HL-60 (cell line): ENCODE data around the gene TUBD1.

Source experiments
- DNase-seq, 2 experiments: peaks; one replicate each; pipeline ENCODE4 v3.0.0-alpha.2; 2010 to 2020; ENCODE audit warnings: low read depth in 1 of 2, low spot score in 1 of 2
- H3K27ac ChIP-seq: fragments of 250-450 bp; sonication (Bioruptor Pico); replicated peaks from 2 replicates; pipeline ENCODE4 v1.5.1; 2020; ENCODE audit warnings: mild to moderate bottlenecking, moderate library complexity
- H3K27me3 ChIP-seq: fragments of 250-450 bp; sonication (Bioruptor Pico); 2 replicates; pipeline ENCODE4 v1.5.1; 2021; ENCODE audit warnings: mild to moderate bottlenecking, moderate library complexity; ENCODE audit not compliant: insufficient read depth, poor library complexity, severe bottlenecking
- H3K4me3 ChIP-seq: replicated peaks from 2 replicates; pipeline ENCODE4 v1.5.1; 2011; ENCODE audit warnings: mild to moderate bottlenecking, control low read depth, low read length; ENCODE audit not compliant: insufficient read depth
- CTCF ChIP-seq: IDR thresholded peaks from one replicate; pipeline ENCODE4 v1.5.1; 2011; ENCODE audit warnings: low read length, control low read depth, inconsistent platforms; ENCODE audit not compliant: insufficient read depth
- GABPA ChIP-seq: IDR thresholded peaks from 2 replicates; pipeline ENCODE4 v1.6.1; 2012; ENCODE audit warnings: low read depth
- POLR2AphosphoS5 ChIP-seq: IDR thresholded peaks from 2 replicates; pipeline ENCODE4 v1.6.1; 2012; ENCODE audit warnings: low read depth
- REST ChIP-seq: IDR thresholded peaks from 2 replicates; pipeline ENCODE4 v1.6.1; 2012; ENCODE audit warnings: low read depth; ENCODE audit not compliant: insufficient replicate concordance
- SPI1 ChIP-seq: IDR thresholded peaks from 2 replicates; pipeline ENCODE4 v1.6.1; 2012; ENCODE audit warnings: low read depth, mild to moderate bottlenecking, borderline replicate concordance

The TUBD1 gene

GRCh38 chr17:59869941-59870218 is 22.9 kb downstream of the TUBD1 start:
- Histone ChIP-seq H3K4me3 (no peak overlapping the region), H3K27ac (no peak overlapping the region), H3K27me3 (no peaks in the 10 kb centered on the region)
- no peak for TF ChIP-seq CTCF
- no peak for TF ChIP-seq GABPA
- TF ChIP-seq SPI1: no peak
- no peak for TF ChIP-seq REST
- no peak for TF ChIP-seq POLR2AphosphoS5
- no peak for DNase-seq

GRCh38 chr17:59863616-59864015 is 29.1 kb downstream of the TUBD1 start:
- no peak for DNase-seq
- TF ChIP-seq CTCF: no peak
- no peak for TF ChIP-seq REST
- no peak for TF ChIP-seq POLR2AphosphoS5
- TF ChIP-seq GABPA: no peak
- no peak for TF ChIP-seq SPI1
- H3K27ac ChIP-seq: no peak overlapping the region
- no peak overlapping the region for H3K4me3 ChIP-seq
- H3K27me3 ChIP-seq: no peaks in the 10 kb centered on the region

- peak in 1 of 2 experiments; percentile 26 for DNase-seq
- TF ChIP-seq CTCF (peak; percentile 16), POLR2AphosphoS5 (no peak), SPI1 (no peak)
- H3K27me3 ChIP-seq: no peaks in the 10 kb centered on the region
- no peak overlapping the region for H3K4me3 ChIP-seq
- no peak overlapping the region for H3K27ac ChIP-seq
Observed at GRCh38 chr17:59859444-59860025, 33.2 kb downstream of the TUBD1 start.

GRCh38 chr17:59858932-59859331 is 33.8 kb downstream of the TUBD1 start:
- Histone ChIP-seq H3K27ac (no peak overlapping the region), H3K27me3 (no peaks in the 10 kb centered on the region), H3K4me3 (no peak overlapping the region)
- DNase-seq: no peak
- TF ChIP-seq SPI1 (no peak), REST (no peak), GABPA (no peak), POLR2AphosphoS5 (no peak), CTCF (no peak)
